IPS-11a (cell line): ENCODE data around the gene MMP8.

Source experiments
- H3K4me3 ChIP-seq: one replicate; pipeline ENCODE4 v1.5.1; 2013; ENCODE audit warnings: low read depth, low read length, control low read depth

MMP8 gene

GRCh38 chr11:102662607-102663006 lies 62.1 kb downstream of the MMP8 start:
- no peak overlapping the region for H3K4me3 ChIP-seq
